ENCODE measurements around the gene SELPLG.

- no peak for TF ChIP-seq CTCF (IDR thresholded peaks at IDR 0.05)
- TF ChIP-seq POLR2A (IDR thresholded peaks at IDR 0.05), result no peak
These were observed 60.4 kb downstream of the SELPLG start for GRCh38 chr12:108573317-108573716.
